Measurements from ENCODE around the gene RLBP1.

Gene RLBP1

GRCh38 chr15:89172921-89173320 is 48.5 kb downstream of the RLBP1 start:
- Histone ChIP-seq H3K4me1 (ENCODE audit: control insufficient read depth, insufficient read depth, low read length) (peaks cover 11% of the 10 kb centered on the region), H3K27ac (ENCODE audit: extremely low read depth, low read depth, low read length) (no peak overlapping the region), H3K36me3 (ENCODE audit: control insufficient read depth in 2 of 2, insufficient read depth in 1 of 2, low read length in 2 of 2) (peaks cover 7 to 17% of the 10 kb centered on the region in 2 experiments), H3K9me3 (ENCODE audit: control insufficient read depth, insufficient read depth, low read depth, low read length) (no peaks in the 10 kb centered on the region), H3K4me3 (ENCODE audit: low read depth, low read length) (no peak overlapping the region)
- POLR2A ChIA-PET: no interaction called here
- CTCF ChIA-PET: interaction anchor here (0.5 to 19.0 kb wide), 23 partner anchors 7 to 514 kb away, joined by 4 to 480 read pairs (median 9); partner anchors contain the start of gene ABHD2
- TF ChIP-seq ZNF433 (tag by site-specific recombination; IDR thresholded peaks at IDR 0.05; ENCODE audit: low read depth) (no peak), PRDM6 (tag by site-specific recombination; IDR thresholded peaks at IDR 0.05) (peak; percentile 50)

GRCh38 chr15:89171136-89172072 is 50.0 kb downstream of the RLBP1 start:
- CTCF ChIA-PET: interaction anchor here (0.6 to 19.0 kb wide), 63 partner anchors 9 to 1097 kb away, joined by 3 to 480 read pairs (median 6); partner anchors contain the start of gene ABHD2
- no peak overlapping the region for H3K27ac ChIP-seq (ENCODE audit: extremely low read depth, low read depth, low read length)

GRCh38 chr15:89170364-89170763 is 51.0 kb downstream of the RLBP1 start:
- CTCF ChIA-PET: interaction anchor here (1.4 to 19.0 kb wide), 16 partner anchors 8 to 512 kb away, joined by 4 to 480 read pairs (median 12); partner anchors contain the start of gene ABHD2
- peaks cover 0 to 1% of the 10 kb centered on the region in 2 experiments; a peak in 1 of 3 replicates for H3K36me3 ChIP-seq (ENCODE audit: control insufficient read depth in 2 of 2, insufficient read depth in 1 of 2, low read length in 2 of 2)
- H3K4me1 ChIP-seq (ENCODE audit: control insufficient read depth, insufficient read depth, low read length): peaks cover 32% of the 10 kb centered on the region
- POLR2A ChIA-PET: no interaction called here
- no peak overlapping the region for H3K27ac ChIP-seq (ENCODE audit: extremely low read depth, low read depth, low read length)
- no peak for TF ChIP-seq ZNF654 (tag by site-specific recombination; IDR thresholded peaks at IDR 0.05; ENCODE audit: low read depth)
- TF ChIP-seq EGR2 (tag by site-specific recombination; IDR thresholded peaks at IDR 0.05; ENCODE audit: low read depth): no peak
- peak; percentile 45; the same call in 1 of the 2 replicates for TF ChIP-seq ZNF146 (tag by site-specific recombination; IDR thresholded peaks at IDR 0.05)
- no peak overlapping the region for H3K4me3 ChIP-seq (ENCODE audit: low read depth, low read length)
- H3K9me3 ChIP-seq (ENCODE audit: control insufficient read depth, insufficient read depth, low read depth, low read length): no peaks in the 10 kb centered on the region

More at GRCh38 chr15:89171136-89172072, 50.0 kb downstream of the RLBP1 start:
- Histone ChIP-seq H3K4me1 (ENCODE audit: control insufficient read depth, insufficient read depth, low read length) (peaks cover 23% of the 10 kb centered on the region), H3K9me3 (ENCODE audit: control insufficient read depth, insufficient read depth, low read depth, low read length) (no peaks in the 10 kb centered on the region), H3K36me3 (ENCODE audit: control insufficient read depth in 2 of 2, insufficient read depth in 1 of 2, low read length in 2 of 2) (peaks cover 1 to 10% of the 10 kb centered on the region in 2 experiments; a peak in 2 of 3 replicates), H3K4me3 (ENCODE audit: low read depth, low read length) (no peak overlapping the region)
- no peak for TF ChIP-seq ZNF239 (tag by site-specific recombination; IDR thresholded peaks at IDR 0.05)
- TF ChIP-seq ZNF654 (tag by site-specific recombination; IDR thresholded peaks at IDR 0.05; ENCODE audit: low read depth): peak; percentile 39
- peak; percentile 18; the same call in 1 of the 2 replicates for TF ChIP-seq OSR2 (tag by site-specific recombination; IDR thresholded peaks at IDR 0.05)
- TF ChIP-seq SCRT1 (tag by site-specific recombination; IDR thresholded peaks at IDR 0.05; ENCODE audit: borderline replicate concordance): peak; percentile 65
- TF ChIP-seq CTCF (tag by site-specific recombination; IDR thresholded peaks at IDR 0.05): 0 out of 2 replicates have a peak, but pooled peaks have one; percentile 24
- TF ChIP-seq BCL11B (tag by site-specific recombination; IDR thresholded peaks at IDR 0.05; ENCODE audit: low read depth): no peak
- TF ChIP-seq YY2 (tag by site-specific recombination; IDR thresholded peaks at IDR 0.05): no peak
- no peak for TF ChIP-seq OVOL3 (tag by site-specific recombination; IDR thresholded peaks at IDR 0.05)
- peak; percentile 53; the same call in 1 of the 2 replicates for TF ChIP-seq ZNF2 (tag by site-specific recombination; IDR thresholded peaks at IDR 0.05)
- TF ChIP-seq ZNF549 (tag by site-specific recombination; IDR thresholded peaks at IDR 0.05): no peak
- TF ChIP-seq ZSCAN4 (tag by site-specific recombination; IDR thresholded peaks at IDR 0.05): no peak
- POLR2A ChIA-PET: interaction anchor here (1.2 kb wide), 1 partner anchor 114 kb away, joined by 3 read pairs; no protein-coding TSS in a partner anchor

Data from HEK293 (cell line).